HG02840 (cell line): ENCODE results near the gene CD1E.
"Not testable (repeated sequence)": the region's sequence is repeated elsewhere in the genome, so short reads cannot be mapped to it uniquely, and the experiment has no call there.

Experiments used
- ATAC-seq: cut with Tn5 transposase; IDR thresholded peaks from one replicate; pipeline ENCODE4 v1.9.1; 2021; ENCODE audit warnings: mild to moderate bottlenecking, moderate library complexity, moderate number of reproducible peaks; ENCODE audit not compliant: unreplicated experiment, low FRiP score

The CD1E gene

GRCh38 chr1:158357441-158357840, 3.7 kb downstream of the CD1E start:
- ATAC-seq: no peak

- ATAC-seq: no peak
These were observed 8.8 kb downstream of the CD1E start for GRCh38 chr1:158362482-158362881.

GRCh38 chr1:158362941-158363340, 9.2 kb downstream of the CD1E start:
- no peak for ATAC-seq

GRCh38 chr1:158366783-158367182, 13.1 kb downstream of the CD1E start:
- ATAC-seq: no peak

GRCh38 chr1:158371188-158371953, 17.7 kb downstream of the CD1E start:
- peak; percentile 84 for ATAC-seq

- not testable (repeated sequence) for ATAC-seq
These were observed 20.4 kb downstream of the CD1E start for GRCh38 chr1:158374101-158374500.

GRCh38 chr1:158374860-158375259, 21.2 kb downstream of the CD1E start:
- no peak for ATAC-seq

GRCh38 chr1:158390331-158390730, 36.6 kb downstream of the CD1E start:
- no peak for ATAC-seq

- ATAC-seq: no peak
These were observed 37.4 kb downstream of the CD1E start for GRCh38 chr1:158391099-158391498.

GRCh38 chr1:158393476-158393875, 39.8 kb downstream of the CD1E start:
- ATAC-seq: no peak

- ATAC-seq: no peak
These were observed 43.0 kb downstream of the CD1E start for GRCh38 chr1:158396646-158397045.

- ATAC-seq: no peak
These were observed 45.3 kb downstream of the CD1E start, which contains the start of gene OR10T2 for GRCh38 chr1:158398818-158399514. TSS of gene OR10T2 (minus strand) at chr1:158399466. CDS start at chr1:158399466, 0 bp downstream.

- no peak for ATAC-seq
These were observed 47.2 kb downstream of the CD1E start for GRCh38 chr1:158400871-158401270.

GRCh38 chr1:158407092-158407491, 53.4 kb downstream of the CD1E start:
- ATAC-seq: no peak
